GM21825 (cell line): ENCODE results near the gene POU2F1.
A peak's percentile ranks its signal among the peaks of the same experiment; 100 is the strongest.
"Not testable (repeated sequence)": the region's sequence is repeated elsewhere in the genome, so short reads cannot be mapped to it uniquely, and the experiment has no call there.

ENCODE experiments used
- ATAC-seq: cut with Tn5 transposase; IDR thresholded peaks from one replicate; pipeline ENCODE4 v1.9.1; 2021; ENCODE audit warnings: mild to moderate bottlenecking, moderate library complexity; ENCODE audit not compliant: unreplicated experiment

Gene POU2F1

DNA sequence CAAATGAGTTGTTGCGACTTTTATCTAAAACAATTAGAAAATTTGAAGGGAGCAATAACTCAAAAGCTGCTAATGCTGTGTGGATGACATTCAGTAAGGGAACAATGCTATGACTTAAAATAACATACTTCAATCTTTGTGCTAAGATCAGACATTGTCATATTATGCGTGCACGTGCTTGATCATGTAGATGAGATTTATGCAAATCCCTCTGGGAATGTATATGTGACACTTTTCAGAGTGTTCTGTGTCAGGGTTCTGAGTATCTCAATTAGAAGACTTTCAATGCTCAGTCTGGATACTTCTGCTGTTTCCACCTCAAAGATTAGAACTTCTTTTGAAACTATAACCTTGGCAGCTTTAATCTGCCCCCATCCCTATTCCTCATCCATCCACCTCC lies 18.6 kb upstream of the POU2F1 start:
- ATAC-seq: no peak

DNA sequence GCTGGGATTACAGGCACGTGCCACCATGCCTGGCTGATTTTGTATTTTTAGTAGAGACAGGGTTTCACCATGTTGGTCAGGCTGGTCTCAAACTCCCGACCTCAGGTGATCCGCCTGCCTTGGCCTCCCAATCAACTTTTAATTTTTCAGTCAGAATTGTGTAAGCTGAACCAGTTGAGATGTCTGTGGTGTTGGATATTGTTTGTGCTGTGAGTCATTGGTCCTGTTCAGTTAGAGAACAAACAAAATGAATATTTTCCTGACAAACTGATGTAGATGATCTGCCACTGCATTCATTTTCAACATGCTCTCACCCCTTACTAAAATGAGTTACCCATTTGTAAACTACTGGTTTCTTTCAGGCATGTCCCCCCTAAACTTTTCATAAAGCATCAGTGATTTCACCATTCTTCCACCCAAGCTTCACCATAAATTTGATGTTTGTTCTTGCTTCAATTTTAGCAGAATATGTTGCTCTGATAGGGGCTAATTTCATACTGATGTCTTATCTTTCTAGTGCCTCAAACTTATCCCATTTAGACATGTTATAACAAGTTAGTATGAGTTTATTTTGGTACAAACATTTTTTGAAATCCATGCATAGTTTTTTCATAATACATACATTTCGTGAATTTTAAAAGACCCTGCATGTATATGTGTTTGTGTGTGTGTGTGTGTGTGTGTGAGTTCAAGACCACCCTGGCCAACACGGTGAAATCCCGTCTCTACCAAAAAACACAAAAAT lies 15.2 kb upstream of the POU2F1 start:
- ATAC-seq: not testable (repeated sequence)

DNA sequence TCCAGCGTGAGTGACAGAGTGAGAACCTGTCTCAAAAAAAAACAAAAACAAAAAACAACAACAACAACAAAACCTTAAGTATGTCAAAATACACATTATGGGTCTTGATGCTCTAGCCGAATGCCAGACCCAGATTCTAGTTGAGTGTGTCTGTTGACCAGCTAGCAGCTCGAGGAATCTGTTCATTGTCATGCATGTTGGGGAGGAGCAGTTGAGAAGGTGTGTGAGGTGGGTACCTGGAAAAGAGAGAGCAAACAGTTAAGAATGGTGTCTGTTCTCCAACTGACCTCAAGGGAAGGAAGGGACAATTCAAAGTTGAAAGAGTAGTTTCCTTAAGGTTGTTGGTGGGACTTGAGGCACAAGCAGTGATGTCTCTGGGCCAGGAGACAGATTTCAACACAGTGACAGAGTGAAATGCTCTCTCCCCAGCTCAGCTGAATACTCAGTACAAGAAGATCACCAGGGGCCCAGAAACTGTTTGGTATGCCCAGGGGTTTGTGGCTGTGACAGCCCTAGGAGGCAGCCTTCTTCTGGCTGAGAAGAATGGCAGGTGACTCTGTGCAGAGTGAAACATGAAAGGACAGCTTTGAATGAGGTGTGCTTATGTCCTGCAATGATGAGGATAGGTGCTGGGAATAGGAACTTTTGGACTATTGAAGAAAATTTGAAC lies 14.4 kb upstream of the POU2F1 start:
- no peak for ATAC-seq

DNA sequence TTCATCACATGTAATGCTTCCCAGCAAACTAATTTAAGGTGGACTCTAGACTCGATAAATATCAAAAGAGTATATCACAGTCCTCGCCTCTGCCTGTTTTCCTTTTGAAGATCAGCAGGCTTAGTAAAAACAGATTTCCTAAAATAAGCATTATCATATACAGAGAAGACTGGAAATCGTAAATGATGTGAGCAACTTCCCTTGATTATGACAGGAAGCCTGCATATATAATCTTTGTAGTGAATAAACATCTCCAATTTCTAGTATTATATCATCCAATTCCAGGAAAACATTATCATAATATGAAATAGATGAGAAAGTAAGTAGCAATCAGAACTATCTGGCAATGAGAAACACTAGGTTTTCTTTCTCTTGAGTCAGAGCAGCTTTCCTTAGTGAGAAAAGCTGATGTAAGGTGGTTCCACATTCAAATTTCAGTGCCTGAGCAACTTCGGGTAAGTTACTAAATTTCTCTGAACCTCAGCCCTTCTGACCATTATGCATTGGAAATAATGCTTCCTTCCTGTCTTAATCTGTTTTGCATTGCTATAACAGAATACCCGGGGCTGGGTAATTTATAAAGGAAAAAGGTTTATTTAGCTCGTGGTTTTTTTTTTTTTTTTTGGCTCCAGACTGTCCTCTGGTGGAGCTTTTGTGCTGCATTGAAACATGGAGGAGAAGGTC lies 12.6 kb upstream of the POU2F1 start:
- ATAC-seq: no peak

DNA sequence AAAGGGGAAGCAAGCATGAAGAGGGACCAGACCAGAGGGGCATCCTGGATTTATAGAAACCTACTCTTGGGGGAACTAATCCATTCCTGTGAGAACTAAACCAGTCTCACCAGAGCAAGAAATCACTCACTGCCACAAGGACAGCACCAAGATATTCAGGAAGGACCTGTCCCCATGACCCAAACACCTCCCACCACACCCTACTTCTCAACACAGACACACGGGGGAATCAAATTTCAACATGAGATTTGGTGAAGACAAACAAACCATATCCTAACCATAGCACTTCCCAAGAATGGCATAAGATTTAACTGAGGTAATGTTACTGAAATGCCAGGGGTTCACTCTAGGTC lies 12.1 kb upstream of the POU2F1 start:
- no peak for ATAC-seq

DNA sequence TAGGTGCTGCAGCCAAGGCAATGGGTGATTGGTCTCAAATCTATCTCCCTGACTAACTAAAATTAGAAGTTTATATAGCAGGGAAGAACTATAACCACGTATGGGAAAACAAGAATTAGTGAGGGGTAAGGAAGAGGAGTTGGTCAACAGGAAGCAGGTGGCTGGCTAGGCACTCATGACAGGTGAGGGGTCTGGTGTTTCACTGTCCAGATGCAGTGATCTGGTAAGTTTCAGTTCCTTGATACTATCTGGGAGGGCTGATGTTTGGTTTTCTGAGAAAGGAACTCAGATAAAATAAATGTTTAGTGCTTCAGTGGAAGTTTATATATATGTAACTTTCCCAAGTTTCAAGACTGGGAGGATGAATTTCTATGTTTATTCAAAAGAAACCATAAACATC lies 11.6 kb upstream of the POU2F1 start:
- no peak for ATAC-seq

DNA sequence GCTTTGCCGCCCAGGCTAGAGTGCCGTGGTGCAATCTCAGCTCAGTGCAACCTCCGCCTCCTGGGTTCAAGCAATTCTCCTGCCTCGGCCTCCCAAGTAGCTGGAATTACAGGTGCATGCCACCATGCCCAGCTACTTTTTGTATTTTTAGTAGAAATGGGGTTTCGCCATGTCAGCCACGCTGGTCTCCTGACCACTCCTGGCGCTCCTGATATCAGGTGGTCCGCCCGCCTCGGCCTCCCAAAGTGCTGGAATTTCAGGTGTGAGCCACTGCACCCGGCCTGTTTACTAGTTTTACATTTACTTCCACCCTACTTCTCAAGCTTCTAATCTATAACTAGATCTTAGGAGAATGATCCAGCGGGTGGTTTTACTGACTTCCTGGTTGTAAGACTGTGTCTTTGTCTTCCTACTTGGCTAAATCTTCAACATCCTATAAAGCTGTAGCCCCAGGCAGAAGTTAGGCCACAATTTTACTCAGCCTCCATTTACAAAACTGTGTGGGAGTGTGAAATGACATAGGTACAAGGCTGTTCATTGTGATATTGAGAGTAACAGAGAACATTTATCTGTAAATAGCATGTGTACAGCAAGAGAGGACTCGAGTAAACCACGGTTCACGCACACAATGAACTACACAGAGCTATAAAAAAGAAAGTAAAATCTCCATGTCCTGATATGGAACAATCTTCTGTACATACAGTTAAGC lies 9.6 kb upstream of the POU2F1 start:
- ATAC-seq: no peak

DNA sequence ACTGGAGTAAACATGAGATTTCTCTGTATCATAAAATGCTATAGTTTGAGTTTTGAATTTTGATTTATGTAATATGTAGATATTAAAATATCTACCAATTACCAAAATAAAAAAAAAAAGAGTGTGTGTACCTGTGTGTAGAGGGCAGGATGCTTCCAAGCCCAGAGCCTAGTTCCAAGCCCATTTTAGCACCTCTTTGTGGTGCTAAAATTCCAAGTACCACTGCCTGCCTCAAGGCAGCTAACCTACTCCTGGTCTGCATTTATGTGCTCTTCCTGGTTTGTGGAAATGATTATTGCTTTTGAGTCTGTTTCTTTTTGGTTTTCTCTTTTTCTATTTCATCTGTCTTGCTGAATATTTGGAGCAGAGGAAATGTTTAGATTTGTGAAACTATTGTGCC lies 8.7 kb upstream of the POU2F1 start:
- ATAC-seq: no peak

DNA sequence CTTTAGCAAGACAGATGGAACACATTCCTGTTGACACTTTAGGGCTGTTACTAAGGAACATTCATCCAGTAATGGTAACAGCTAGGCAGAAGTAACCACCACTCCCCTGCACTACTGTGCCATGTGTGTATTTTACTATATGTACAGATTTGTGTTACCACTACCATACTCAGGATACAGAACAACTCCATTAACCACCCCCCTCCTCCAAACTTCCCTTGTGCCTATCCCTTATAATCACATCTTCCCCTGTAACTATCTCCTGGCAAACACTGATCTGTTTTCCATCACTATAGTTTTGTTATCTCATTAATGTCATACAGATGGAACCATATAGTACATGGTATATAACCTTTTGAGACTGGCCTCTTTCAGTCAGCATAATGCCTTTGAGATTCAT lies 3.9 kb upstream of the POU2F1 start:
- ATAC-seq: no peak

DNA sequence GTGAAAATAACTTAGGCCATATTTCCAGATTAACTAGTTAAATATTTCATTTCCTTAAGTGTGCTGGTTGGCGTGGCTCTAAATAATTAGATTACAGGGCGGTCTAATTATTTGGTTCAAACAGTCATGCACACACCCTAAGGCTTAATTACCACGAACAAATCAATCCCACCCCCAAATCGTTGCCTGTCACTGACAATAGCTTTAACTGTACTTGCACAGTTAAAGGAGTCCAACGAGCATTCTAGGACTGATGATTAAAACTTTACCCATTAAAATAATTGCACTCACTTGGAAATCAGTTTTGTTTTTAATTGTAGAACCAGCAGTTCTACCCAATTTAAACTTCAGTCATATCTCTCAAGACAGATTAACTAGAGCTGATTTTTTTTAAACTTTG lies 1.5 kb upstream of the POU2F1 start:
- no peak for ATAC-seq

DNA sequence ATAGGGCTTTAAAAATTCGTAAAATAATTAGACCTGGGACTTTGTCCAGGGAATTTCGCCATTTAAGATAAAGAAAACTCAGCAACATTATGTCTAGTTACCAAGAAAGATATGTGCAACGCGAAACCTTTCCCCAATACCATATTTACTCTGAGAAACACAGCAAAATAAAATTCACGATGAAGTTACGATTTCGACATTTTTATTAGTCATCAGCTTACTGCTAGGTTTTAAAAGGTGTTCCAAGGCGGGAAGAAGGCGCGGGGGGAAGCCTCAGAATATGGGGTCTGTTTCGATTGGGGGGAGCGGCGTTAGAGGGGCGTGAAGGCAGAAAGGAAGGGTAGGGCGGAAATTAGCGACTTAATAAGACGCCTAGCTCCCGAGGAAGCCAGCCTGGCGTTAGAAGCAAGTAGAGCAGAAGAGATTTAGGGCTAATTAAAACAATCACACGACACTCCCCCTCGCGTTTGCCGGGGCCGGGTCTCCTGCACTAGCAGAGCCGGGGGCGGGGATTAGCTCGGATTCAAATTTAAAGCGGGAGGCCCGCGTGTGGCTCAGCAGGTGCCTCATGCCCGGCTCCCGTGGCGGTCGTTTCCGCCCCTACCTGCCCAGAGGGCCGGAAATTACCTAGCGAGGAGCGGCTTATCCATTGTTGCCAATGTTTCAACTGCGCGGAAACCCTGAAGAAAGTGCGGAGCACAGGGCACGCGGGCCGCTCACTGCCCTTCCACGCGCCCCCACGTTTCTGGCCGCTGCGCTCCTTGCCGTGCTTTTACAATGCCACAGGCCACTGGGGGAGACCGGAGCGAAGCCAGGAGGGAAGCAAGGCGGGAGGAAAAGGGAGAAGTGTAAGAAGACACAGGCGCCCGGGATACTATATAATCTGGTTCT lies 795 bp upstream of the POU2F1 start:
- peak; percentile 34 for ATAC-seq

DNA sequence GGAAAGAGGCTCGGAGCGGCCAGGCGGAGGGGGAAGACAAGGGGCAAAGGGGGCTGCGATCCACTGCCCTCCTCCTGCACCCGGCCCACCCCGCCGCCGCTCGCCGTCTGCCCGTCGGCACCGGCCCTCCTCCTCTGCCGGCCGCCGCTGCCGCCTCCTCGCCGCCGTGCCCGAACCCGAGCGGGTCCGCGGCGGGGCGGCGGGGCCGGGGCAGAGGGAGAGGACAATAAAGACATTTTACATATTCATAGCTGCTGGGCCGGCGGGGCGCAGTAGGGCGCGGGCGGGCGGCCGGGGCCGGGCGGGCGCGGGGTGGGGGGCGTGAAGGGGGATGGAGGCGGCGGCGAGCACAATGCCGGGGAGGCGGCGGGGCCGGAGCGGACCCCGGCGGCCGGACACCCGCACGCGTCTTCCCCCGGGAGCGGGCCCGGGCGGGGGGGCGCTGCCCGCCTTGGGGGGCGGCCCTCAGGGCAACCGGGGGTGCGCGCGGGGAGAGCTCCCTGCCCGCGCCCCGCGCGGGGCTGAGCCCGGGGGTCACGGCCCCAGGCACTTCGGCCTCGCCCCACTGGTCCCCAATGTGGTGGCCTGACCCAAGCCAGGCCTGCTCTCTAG lies 546 bp downstream of the POU2F1 start:
- ATAC-seq: peak; percentile 10

DNA sequence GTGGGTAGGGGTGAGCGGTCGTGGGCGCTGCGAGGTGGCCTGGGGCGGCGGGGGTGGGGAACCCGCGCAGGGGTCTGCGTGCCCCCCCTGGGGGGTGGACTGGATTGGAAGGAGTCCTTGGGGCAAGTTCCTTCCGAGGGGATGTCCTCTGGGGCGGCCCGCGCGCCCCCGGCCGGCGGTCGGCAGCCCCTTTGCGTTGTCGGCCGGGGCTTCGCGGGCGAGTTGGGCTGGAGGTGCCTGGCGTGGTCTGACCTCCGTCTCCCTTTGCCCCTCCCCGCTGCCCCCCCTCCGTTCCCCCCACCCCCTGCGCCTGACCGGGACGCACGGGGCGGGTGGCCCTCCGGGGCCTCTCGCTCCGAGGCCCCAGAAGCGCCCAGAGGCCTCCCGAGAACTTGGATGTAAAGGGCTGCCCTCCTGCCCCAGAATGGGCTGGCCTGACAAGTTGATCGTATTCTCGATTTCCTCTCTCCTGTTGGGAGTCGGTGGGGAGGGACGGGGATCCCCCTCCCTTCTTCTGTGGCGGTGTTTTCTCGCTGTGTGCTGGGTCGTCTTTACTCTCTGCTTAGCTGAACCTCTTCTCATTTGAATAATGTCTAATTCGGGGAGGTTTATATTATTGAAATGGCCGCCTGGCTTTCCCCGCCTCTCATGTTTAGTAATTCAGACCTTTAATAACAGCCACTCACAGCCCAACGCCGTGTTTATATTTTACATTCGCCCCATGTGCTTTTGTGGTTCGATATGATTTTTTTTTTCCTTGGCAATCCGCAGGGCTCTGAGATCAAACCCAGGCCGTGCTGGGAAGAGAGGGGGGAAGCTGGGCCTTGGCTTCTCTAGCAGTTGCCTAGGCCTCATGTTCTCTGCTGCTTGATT lies 1.3 kb downstream of the POU2F1 start:
- ATAC-seq: peak; percentile 51

DNA sequence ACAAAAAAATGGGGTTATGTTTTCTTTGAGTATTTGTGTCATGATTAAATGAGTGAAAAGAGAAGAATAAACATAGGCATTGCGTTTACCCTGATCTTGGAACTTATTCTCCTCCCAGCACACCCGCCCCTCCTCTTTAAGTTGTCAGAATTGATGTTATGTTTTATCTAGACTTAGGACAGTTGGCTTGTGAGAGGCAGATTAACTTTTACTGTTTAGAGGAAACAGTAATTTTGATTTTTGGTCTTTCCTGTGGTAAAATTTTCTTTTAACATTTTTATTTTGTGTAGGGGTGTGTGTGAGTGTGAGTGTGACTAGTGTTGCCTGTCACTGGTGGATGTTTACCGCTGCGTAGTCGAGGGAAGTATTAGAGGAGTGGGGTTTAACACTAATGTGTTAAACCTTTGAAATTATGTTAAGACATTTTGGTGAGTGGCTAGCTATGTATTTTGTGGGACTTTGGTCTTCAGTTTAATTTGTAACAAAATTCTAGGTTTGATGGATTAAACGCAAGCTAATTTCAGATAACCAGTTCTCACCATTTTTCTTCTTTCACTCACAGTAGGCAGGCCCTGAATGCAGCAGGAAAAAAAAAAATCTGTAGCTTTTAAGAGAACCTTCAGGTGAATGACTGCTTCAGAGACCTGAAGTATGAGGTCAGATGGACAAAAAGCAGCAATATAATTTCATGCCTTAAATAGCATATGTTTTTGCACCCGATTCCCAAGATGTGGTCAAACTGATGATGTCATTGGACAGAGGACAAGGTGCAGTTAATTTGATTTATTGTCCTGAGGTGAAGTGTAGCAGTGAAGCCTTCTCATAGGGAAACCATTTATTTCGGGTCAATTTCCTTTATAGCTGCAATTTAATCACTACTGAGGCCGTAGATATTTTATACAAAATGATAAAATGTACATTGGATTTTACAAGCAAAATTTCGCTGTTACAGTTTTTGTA lies 2.7 kb downstream of the POU2F1 start:
- no peak for ATAC-seq

DNA sequence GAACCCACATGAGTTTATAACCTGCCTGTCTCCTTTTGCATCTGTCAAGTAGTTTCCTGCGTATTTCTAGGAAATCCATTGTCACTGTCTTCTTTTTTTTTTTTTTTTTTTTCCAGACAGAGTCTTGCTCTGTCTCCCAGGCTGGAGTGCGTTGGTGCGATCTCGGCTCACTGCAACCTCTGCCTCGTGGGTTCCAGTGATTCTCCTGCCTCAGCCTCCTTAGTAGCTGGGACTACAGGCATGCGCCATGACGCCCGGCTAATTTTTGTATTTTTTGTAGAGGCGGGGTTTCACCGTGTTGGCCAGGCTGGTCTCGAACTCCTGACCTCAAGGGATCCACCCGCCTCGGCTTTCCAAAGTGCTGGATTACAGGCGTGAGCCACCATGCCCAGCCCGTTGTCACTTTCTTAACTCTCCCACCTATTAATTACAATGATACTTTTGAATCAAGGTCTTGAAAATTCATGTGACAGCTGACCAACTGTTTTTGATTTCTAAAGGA lies 4.1 kb downstream of the POU2F1 start:
- ATAC-seq: not testable (repeated sequence)

DNA sequence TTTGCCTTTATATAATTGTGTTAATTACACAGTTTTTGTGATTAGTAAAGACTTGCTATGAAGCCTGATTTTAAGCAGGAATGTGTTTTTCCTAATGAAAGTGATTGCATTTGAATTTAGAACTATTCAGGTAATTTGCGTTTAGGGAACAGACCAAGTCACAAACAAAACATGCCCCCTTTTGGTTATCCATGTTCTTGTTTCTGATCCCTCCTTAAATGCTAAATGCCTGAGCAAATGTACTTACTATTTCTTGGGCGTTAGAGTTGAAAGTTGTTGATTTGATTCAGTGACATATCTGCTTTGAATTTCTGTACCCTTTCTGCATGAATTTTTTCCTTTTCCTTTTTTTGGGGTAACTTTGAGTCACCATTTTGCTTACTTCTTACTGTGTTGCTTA lies 5.2 kb downstream of the POU2F1 start:
- no peak for ATAC-seq

DNA sequence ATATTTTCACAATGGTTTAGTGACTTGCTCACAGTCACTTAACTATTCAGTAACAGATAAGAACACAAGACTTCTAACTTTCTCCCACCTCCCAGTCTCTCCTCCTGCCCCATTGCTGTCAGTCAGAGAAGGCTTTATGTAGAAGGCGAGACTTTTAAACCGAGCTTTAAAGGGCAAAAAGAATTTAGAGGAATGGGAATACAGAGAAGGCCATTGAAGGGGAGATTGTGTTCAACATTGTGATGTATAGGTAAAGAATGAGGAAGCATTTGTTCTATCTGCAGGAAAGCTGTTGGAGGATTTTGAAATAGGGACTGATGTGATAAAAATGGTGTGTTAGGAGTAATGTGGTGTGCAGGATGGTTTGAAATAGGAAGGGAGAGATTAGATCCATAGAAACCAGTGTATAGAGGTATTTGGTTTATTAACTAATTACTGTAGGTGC lies 7.3 kb downstream of the POU2F1 start:
- no peak for ATAC-seq
